HG03060 (cell line): ENCODE measurements around the gene KLF2.

Experiments
- ATAC-seq: cut with Tn5 transposase; IDR thresholded peaks from one replicate; pipeline ENCODE4 v1.9.1; 2021; ENCODE audit warnings: low read depth, moderate number of reproducible peaks; ENCODE audit not compliant: unreplicated experiment

Gene KLF2

DNA sequence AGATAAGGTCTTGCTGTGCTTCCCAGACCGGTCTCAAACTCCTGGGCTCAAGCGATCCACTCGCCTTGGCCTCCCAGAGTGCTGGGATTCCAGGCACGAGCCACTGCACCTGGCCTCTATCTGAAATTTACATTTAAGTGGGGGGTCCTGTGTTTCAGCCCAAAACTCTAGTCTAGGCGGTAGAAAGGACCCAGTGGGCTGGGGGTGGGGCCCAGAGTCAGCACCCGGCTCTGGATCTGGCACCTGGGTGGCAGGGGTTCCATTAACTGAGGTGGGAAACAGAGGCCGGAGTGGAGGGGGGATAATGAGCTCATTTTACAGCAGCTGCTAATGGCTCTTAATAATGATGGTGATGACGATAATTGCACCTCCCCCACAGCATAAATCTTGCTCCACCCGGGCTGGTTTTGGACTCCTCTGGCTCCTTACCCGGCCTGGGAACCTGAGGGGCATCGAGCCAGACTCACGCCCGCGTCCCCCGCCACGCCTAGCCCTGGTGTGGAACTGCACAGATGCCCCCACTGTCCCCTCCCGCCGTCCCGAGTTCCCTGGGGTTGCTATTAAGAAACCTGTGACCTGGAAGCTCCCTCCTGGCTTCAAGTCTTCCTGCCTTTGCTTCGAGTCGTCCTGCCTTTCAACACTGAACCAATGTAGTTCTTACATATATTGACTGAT, 17.8 kb upstream of the KLF2 start:
- ATAC-seq, result no peak

DNA sequence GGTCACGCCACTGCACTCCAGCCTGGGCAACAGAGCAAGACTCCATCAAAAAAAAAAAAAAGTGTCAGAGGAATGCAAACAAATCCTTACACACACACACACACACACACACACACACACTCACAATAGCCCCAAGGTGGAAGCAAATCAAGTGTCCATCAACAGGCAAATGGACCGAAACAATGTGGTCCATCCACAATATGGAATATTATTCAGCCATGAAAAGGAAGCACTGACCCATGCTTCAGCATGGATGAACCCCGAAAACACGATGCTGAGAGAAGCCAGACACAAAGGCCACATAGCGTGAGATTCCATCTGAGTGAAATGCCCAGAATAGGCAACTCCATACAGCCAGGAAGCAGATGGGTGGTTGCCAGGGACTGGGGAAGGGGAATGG, 16.5 kb upstream of the KLF2 start:
- ATAC-seq, result no peak

DNA sequence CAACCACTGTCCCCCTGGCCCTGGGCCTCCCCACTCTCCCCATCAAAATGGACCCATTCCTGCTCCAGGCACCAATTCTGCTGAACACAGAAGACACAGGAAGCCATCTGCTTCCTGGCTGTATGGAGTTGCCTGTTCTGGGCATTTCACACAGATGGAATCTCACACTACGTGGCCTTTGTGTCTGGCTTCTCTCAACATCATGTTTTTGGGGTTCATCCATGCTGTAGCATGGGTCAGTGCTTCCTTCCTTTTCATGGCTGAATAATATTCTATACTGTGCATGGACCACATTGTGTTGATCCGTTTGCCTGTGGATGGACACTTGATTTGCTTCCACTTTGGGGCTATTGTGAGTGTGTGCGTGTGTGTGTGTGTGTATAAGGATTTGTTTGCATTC, 15.0 kb upstream of the KLF2 start:
- ATAC-seq, result no peak

DNA sequence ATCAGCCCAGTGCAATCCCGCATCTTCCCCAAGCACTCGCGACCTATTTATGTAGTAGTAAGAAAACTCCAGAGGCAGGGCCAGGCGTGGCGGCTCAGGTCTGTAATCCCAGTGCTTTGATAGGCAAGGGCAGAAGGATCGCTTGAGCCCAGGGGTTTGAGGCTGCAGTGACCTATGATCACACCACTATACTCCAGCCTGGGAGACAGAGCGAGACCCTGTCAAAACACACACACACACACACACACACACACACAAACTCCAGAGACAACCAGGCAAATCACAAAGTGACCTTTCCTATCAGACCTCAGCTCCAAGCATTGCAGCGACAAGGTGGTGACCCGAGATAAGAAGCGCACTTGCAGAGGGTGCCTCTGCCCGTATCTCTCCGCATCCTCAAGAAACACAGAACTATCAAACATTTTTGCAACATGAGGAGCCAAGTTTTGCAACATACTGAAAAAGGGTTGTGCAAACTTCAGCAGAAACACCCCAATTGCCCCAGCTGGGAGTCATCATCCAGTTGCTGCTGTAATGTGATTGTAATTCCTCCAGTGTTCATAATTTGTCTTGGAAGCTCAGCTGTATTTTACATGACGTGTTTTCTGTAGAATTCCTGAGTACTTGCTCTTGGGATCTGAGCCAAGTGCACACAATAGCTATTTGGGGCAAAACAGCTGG, 8.7 kb upstream of the KLF2 start:
- ATAC-seq, result no peak

DNA sequence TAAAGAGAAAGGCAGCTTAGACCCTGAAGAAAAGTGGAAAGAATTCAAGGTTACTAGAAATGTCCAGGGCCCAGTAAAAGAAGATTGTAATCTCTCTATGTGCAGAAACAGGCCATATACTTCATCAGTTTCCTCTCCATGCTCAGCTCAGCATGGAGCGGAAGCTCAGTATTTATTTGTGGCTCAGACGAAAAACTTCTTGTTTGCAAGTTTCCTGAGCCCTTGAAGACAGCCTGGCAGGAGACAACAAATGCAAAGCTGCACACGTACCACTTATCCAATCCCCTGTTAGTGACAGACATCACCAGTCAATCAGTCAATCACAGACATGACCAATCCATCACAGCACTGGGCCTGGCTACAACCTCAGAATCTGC, 8.1 kb upstream of the KLF2 start:
- no peak for ATAC-seq

DNA sequence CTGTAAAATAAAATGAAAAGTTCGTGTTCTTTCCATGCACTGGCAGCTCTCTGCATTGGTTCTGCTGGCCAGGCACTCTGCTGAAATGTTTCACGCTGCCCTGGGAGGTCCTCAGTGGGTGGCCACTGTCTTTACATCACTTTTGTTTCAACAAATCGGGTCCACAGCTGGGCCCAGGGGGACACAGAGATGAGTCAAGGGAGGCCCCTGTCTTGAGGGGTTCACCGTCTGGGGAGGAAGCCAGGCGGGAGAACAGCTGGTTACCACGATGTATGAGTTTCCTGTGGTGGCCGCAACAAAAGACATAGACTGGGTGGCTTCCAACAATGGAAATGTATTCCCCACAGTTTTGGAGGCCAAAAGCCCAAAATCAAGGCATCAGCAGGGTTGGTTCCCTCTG, 5.1 kb upstream of the KLF2 start:
- no peak for ATAC-seq

DNA sequence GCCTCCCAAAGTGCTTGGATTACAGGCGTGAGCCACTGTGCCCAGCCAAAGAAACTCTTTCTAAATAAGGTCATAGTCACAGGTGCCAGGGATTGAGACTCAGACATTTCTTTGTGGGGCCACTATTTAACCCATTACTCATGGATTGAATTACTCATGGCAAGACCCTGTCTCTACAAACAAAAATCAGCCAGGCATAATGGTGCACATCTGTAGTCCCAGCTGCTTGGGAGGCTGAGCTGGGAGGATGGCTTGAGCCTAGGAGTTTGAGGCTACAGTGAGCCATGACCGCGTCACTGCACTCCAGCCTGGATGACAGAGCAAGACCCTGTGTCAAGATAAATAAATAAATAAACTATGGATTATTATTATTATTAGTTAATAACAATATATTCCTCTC, 3.6 kb upstream of the KLF2 start:
- ATAC-seq, result no peak

DNA sequence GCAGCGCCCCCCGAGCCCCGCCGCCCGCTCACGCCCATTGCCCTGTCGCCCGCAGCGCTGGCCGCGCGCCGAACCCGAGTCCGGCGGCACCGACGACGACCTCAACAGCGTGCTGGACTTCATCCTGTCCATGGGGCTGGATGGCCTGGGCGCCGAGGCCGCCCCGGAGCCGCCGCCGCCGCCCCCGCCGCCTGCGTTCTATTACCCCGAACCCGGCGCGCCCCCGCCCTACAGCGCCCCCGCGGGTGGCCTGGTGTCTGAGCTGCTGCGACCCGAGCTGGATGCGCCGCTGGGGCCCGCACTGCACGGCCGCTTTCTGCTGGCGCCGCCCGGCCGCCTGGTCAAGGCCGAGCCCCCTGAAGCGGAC, 518 bp downstream of the KLF2 start:
- no peak for ATAC-seq

DNA sequence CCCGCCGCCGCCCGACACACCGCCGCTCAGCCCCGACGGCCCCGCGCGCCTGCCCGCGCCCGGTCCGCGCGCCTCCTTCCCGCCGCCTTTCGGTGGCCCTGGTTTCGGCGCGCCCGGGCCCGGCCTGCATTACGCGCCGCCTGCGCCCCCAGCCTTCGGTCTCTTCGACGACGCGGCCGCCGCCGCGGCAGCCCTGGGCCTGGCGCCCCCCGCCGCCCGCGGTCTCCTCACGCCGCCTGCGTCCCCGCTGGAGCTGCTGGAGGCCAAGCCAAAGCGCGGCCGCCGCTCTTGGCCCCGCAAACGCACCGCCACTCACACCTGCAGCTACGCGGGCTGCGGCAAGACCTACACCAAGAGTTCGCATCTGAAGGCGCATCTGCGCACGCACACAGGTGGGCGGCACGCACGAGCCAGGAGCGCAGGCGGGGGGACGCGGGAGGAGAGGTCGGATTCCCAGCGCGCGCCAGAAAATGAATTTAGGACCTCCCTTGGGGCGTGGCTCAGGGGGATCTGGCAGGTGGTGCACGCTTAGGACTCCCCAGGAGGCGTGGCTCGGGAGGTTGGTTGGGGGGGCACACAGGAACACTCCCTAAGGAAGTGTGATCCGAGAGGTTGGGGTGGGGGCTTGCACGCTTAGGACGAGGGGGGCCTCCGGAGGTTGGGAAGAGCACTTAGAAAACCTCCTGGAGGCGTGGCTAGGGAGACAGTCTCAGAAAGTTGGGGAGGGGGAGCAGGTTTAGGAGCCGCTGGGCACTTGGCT, 1.2 kb downstream of the KLF2 start:
- no peak for ATAC-seq

DNA sequence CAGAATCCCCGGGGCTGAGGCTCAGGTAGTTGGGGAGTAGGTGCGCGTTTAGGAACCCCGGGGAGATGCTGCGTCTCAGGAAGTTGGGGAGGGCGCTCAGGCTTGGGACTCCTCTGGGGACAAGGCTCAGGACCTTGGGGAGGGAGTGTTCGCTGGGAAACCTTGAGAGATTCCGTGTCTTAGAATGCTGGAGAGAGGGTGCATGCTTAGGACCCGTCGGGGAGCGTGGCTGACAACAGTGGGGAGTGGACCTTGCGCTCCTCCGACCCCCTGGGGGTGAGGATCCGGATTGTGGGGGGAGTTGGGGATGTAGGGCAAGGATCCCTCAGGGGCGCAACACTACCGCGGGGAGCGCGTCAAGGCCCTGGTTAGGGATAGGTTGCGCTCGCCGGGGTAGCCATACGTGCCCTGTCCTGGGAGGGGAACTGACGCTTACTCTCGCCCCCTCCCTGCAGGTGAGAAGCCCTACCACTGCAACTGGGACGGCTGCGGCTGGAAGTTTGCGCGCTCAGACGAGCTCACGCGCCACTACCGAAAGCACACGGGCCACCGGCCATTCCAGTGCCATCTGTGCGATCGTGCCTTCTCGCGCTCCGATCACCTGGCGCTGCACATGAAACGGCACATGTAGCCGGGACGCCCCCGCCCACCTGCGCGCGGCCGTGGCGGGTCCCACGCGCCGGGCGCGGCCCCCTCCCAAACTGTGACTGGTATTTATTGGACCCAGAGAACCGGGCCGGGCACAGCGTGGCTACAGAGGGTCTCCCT, 2.0 kb downstream of the KLF2 start:
- no peak for ATAC-seq

DNA sequence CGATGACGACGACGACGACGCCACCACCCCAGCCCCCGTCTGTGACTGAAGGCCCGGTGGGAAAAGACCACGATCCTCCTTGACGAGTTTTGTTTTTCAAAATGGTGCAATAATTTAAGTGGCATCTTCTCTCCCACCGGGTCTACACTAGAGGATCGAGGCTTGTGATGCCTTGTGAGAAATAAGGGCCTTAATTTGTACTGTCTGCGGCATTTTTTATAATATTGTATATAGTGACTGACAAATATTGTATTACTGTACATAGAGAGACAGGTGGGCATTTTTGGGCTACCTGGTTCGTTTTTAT, 2.5 kb downstream of the KLF2 start:
- no peak for ATAC-seq

DNA sequence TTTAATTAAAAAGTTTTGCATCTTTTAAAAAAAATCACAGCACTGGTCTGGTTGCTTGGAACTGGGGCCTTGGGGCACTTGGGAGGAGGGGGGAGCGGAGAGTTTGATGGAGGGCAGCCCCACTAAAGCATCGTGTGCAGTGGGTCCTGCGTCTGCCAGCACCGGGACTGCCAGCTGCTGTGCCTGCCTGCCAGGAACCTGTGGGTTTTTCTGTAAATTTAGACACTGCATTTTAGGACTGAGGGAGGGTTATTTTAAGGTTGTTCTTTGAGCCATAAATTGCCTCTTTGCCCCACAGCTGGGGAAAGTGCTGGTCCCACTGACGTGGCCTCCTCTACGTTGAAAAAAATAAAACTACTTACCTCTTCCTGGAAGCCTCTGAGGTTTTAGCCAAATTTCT, 2.9 kb downstream of the KLF2 start:
- no peak for ATAC-seq

DNA sequence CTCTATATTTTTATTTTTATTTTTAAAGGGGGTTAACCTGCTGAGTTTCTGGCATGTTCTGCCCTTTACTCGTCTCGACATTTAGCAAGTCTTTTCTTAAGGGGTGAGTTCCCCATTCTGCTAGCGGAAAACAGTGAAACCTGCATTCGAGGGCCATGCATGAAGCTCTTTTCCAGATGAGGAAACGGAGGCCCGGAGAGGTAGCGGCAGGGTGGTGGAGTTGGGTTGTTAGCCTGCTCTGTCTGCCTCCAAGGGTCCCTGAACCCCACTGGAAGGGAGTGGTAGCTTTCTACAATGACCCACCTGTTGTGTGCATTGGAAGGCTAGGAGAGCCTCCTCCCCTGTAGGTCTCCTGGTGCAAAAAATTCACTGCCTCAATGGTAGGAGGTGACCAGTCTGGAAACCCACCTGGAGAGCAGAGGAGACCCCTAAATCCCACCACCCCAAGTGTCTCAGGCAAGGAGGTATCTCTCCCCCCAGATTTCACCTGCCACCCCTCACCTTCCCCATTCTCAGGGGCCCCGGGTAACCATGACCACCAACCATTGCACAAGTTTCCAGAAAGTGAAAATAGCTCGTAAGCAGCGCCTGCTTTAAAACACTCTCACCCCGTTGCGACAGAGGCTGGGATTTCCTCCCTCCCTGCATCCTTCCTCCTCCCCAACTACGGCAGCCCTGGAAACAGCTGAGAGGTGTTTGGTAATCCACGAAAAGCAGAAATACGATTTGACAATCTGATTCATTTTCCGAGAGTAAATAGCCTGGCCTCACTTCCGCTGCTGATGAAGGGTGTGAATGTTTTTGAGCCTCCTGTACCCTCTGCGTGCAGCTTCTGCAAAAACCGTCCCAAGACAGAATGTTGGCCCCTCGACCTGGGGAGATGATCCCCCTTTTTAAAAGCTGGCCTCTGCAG, 3.5 kb downstream of the KLF2 start:
- ATAC-seq, result no peak

DNA sequence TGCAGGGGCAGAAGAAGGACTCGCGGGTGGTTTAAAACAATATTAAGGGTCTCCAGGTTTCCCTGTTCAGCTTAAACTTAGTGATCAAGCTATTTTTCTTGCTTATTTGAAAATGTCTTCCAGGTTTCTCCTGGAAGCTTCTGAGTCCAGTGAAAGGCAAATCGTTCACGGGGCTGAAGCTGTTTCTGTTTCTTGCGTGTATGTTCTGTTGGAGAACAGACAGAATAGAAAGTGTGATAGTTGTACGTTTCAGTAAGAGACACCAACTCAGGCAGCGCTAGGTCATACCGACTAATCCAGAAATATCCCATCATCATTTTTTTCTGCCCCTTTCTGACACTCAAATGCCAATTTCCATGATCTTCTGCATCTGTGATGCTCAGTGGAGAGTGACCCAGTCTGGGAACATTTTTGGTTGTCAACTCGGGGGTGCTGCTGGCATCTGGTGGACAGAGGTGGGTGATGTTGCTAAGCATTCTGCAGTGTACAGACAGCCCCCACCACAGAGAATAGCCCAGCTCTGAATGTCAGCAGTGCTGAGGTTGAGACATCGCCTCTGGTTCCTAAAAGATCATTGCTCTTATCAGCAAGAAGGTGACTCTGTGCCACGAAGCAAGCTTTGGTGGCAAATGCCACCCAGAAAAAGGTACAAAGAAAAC, 4.3 kb downstream of the KLF2 start:
- ATAC-seq, result no peak

DNA sequence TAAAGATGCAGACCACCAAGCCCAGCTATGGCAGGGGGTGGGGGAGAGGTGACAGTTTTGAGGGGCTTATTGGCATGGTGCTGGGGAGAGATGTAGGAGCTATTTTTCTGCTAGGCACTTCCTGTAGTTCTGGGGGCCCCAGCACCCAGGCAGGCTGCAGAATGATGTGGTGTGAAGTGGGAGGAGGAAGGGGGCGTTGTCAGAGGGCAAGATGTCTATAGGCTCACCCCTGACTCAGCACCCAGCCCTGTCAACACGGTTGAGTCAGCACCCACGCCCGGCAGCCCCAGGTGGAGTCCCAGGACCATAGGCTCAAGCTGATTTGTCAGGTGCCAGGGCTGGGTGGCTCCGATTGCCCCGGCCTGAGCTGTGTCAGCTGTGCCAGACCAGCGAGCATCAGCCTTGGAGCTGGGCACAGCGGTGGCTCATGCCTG, 5.8 kb downstream of the KLF2 start:
- ATAC-seq, result peak; percentile 43

DNA sequence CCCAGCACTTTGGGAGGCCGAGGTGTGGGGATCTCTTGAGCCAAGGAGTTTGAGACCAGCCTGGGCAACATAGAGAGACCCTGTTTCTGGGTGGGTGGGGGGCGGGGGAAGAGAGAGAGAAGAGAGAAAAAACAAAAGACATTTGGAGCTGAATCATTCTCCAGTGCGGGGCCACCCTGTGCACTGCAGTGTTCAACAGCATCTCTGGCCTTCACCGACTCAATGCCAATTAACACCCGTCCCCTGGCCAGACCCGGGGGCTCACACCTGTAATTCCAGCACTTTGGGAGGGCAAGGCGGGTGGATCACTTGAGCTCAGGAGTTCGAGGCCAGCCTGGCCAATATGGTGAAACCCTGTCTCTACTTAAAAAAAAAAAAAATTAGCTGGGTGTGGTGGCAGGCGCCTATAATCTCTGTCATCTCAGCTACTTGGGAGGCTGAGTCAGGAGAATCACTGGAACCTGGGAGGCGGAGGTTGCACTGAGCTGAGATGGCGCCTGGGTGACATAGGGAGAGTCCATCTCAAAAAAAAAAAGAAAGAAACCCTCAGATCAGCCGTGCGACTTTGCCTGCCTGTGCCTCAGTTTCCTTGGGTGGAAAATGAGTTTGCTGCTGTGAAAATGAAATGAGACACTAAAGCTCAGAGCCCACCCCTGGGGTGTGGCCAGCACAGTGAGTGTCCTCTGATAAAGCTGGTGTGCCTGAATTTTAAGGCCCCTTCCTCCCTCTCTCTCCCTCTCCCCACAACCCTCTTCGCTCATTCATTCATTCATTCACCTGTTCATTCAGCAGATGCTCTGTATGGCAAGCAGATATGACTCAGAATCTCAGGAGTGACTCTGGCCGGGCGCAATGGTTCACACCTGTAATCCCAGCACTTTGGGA, 6.4 kb downstream of the KLF2 start:
- no peak for ATAC-seq

DNA sequence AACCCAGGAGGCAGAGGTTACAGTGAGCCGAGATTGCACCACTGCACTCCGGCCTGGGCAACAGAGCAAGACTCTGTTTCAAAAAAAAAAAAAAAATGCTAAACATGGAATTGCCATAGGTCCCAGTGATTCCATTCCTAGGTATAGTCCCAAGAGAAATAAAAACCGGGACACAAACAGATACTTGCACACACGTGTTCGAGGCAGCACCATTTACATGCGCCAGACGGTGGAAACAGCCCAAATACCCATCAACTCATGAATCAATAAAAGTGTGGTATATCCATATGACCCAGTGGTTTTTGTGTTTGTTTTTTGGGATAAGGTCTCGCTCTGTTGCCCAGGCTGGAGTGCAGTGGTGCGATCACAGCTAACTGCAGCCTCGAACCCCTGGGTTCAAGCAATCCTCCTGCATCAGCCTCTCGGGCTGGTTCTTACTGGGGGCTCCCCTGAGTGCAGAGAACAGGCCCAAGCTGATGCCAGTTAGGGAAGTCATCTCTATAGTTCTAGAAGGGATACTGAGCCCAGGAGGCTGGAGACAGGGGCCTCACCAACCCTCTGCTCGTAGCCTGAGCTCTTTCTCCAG, 8.5 kb downstream of the KLF2 start:
- ATAC-seq, result no peak

DNA sequence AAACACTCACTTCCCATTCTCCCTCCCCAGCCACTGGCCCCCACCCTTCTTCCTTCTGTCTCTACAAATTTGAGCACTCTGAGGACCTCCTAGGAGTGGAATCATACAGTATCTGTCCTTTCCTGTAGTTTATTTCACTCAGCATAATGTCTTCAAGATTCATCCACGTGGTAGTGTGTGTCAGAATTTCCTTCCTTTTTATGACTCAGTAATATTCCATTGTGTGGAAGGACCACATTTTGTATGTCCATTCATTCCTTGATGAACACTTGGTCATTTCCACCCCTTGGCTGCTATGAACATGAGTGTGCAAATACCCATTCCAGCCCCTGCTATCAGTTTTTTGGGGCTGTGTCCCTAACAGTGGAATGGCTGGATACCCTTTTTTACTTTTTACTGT, 9.8 kb downstream of the KLF2 start:
- no peak for ATAC-seq

DNA sequence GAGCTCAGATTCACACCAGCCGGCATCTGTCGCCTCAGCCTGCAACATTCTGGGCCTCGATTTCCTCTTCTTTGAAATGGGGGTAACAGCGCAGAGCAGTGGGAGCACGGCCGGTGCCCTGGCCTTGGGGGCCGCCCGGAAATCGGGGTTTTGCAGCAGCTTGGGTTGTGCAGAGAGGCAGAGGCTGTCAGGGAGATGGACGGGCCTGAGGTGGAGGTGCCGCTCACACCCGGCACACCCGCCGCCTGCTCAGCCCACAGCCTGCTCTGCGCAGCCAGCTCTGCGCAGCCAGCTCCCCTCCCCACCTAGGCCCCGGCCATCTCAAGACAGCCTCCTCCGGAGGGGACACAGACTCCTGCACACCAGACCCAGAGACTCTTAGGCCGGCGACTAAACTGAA, 10.6 kb downstream of the KLF2 start:
- no peak for ATAC-seq
